Heart left ventricle (tissue), 16 donors: ENCODE measurements around the gene FBXO34. TPM values are rescaled to one million over a fixed set of nuclear protein-coding genes. Genes with fewer than 3 reads are reported as not detected.

Experiments
- ATAC-seq, 4 donors: fragments of 200-7000 bp; cut with Tn5 transposase; one replicate each; pipeline ENCODE4 v1.9.1; 2020 to 2022; ENCODE audit warnings: moderate library complexity in 4 of 4, mild to moderate bottlenecking in 3 of 4, moderate number of reproducible peaks in 1 of 4
- DNase-seq, 5 donors: peaks; one replicate each; pipeline ENCODE4 v3.0.0-alpha.2; 2020
- H3K27ac ChIP-seq, 12 donors: fragments of 200-600 bp; sonication (generic) in 4 of 12; one replicate each; pipeline versions ENCODE4 v1.5.0 to v1.8.0; 2016 to 2022; ENCODE audit warnings: mild to moderate bottlenecking in 2 of 12
- H3K27me3 ChIP-seq, 9 donors: fragments of 200-600 bp; sonication (generic) in 2 of 9; one replicate each; pipeline versions ENCODE4 v1.5.1 to v1.8.0; 2016 to 2022; ENCODE audit warnings: mild to moderate bottlenecking in 3 of 9
- H3K36me3 ChIP-seq, 9 donors: fragments of 200-600 bp; sonication (generic) in 2 of 9; one replicate each; pipeline versions ENCODE4 v1.5.0 to v1.8.0; 2018 to 2022; ENCODE audit warnings: mild to moderate bottlenecking in 2 of 9
- H3K4me1 ChIP-seq, 12 donors: fragments of 200-600 bp; sonication (generic) in 4 of 12; one replicate each; pipeline versions ENCODE4 v1.5.0 to v1.8.0; 2016 to 2022; ENCODE audit warnings: mild to moderate bottlenecking in 3 of 12
- H3K4me3 ChIP-seq, 12 donors: fragments of 200-600 bp; sonication (generic) in 4 of 12; one replicate each; pipeline versions ENCODE4 v1.5.0 to v1.8.0; 2017 to 2022; ENCODE audit warnings: mild to moderate bottlenecking in 9 of 12, moderate library complexity in 4 of 12
- H3K9me3 ChIP-seq, 12 donors: fragments of 200-600 bp; sonication (generic) in 4 of 12; one replicate each; pipeline versions ENCODE4 v1.5.0 to v1.8.0; 2016 to 2022; ENCODE audit warnings: mild to moderate bottlenecking in 1 of 12
- POLR2A ChIP-seq, 2 donors: fragments of 450-650 bp; IDR thresholded peaks; one replicate each; pipeline ENCODE4 v1.6.1; 2017; ENCODE audit warnings: antibody characterized with exemption in 2 of 2, mild to moderate bottlenecking in 2 of 2, moderate library complexity in 2 of 2
- WGBS, 4 donors: extraction: QIAGEN DNeasy Blood & Tissue Kit in 2 of 4; methylation state at CpG; one replicate each; pipeline versions ENCODE4 v1.1.5 to v1.1.7; 2013 to 2018; 5-methylcytosine and 5-hydroxymethylcytosine counted together
- intact Hi-C, 10 donors: fragments of 100-400 bp; cut with DNase I; formaldehyde crosslinking; loops; one replicate each; pipeline versions ENCODE4 v1.11.1 to v1.14.2; 2022
- polyA plus RNA-seq, 2 donors: library from polyadenylated mRNA; stranded (reverse); fragments of 200-250 nt; gene quantifications; one replicate each; pipeline ENCODE4 v1.2.3, GENCODE V29; 2013
- total RNA-seq, 9 donors: library from RNA; depleted of rRNA in 2 of 9; stranded (reverse); fragments of >200 nt in 2 of 9; fragmentation: NEBNext Ultra II Directional in 3 of 9; extraction: Animal tissue kit (Norgen Biotek cat#: 25700) in 3 of 9; gene quantifications; one replicate each; pipeline versions ENCODE4 v1.1.0 to v1.2.4, GENCODE V29; 2016 to 2023
- TF ChIP-seq, protein P1 (sequence below), 12 donors: fragments of 200-600 bp; sonication (generic) in 4 of 12; IDR thresholded peaks; one replicate each; pipeline versions ENCODE4 v1.5.0 to v1.8.0; 2018 to 2022; ENCODE audit warnings: antibody characterized with exemption in 12 of 12, mild to moderate bottlenecking in 5 of 12
- donor health status: ischemic (EF 13 %, LVEDD 7.1; RV severe dilation, severe dysfunction).
- donor health status: healthy with polysubstance abuse.
- donor health status: DM: no; HTN: yes; CAD: no.
- donor health status: DM: no; HTN: no; CAD: no.
- donor health status: ischemic (EF 25% LVEDD 6.9; RV normal size, moderate dysfunction).
- donor health status: ischemic (EF 25% LVEDD 5.7; RV mildly dilated, moderate dysfunction).
- donor health status: healthy.
- donor health status: DM: yes; HTN: yes; CAD: no.
- donor health status: ischemic (EF 35%, LVEDD 5.7; RV mildly dilated, moderate dysfunction).
- donor health status: nonischemic (EF 11% LVEDD 7.7; RV severe dilation, severe dysfunction).
- donor health status: DM: yes; HTN: yes; CAD: no.
- donor health status: PGD.
- donor health status: ischemic (EF 29% LVEDD 5.4; RV normal size, mild dysfunction).
- donor health status: nonischemic (EF 23%, LVEDD 6.1; RV moderate dilation, normal function).

FBXO34 gene
- total and polyA plus RNA-seq, 11 donors = 8.0 to 33.4 (median 21.1) TPM

DNA sequence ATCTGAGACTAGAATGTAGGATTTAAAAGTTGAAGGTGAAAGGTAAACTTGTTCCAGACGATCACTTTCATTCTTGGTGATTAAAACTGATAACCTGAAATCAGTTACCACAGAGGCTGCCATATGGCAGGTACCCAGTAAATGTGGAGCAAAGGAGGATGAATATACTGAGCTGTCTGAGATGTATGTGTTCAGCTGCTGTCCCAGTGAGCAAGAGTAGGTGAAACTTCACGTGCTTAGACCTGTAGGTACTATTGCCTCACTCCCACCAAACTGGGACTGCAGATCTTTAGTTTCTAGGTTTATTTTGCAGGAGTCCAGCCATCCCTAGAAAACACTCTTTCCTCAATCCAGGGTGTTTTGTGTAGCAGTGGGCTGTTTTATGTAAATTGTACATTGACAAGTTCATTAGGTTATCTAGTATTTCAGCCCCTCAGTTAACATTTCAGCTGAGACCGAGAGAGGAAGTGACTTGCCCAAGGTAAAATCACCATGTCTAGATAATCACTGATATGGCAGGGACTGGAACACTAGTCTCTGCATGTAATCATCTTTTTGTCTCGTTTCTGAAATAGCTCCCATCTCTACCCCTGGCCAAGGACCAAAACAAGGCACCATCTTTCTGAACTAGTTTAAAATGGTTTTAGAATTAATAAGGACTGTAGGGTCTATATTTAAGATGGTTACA, 77.7 kb downstream of the FBXO34 start:
- TF ChIP-seq, protein P1, sequence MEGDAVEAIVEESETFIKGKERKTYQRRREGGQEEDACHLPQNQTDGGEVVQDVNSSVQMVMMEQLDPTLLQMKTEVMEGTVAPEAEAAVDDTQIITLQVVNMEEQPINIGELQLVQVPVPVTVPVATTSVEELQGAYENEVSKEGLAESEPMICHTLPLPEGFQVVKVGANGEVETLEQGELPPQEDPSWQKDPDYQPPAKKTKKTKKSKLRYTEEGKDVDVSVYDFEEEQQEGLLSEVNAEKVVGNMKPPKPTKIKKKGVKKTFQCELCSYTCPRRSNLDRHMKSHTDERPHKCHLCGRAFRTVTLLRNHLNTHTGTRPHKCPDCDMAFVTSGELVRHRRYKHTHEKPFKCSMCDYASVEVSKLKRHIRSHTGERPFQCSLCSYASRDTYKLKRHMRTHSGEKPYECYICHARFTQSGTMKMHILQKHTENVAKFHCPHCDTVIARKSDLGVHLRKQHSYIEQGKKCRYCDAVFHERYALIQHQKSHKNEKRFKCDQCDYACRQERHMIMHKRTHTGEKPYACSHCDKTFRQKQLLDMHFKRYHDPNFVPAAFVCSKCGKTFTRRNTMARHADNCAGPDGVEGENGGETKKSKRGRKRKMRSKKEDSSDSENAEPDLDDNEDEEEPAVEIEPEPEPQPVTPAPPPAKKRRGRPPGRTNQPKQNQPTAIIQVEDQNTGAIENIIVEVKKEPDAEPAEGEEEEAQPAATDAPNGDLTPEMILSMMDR (IDR thresholded peaks at IDR 0.05) = no peak
- TF ChIP-seq POLR2A (IDR thresholded peaks at IDR 0.05) = no peak
- 52 to 61% (median 56%) methylated on average over 4 of the region's 4 CpGs for WGBS, 4 donors
- Histone ChIP-seq H3K36me3 (peaks cover 0 to 38% (median 30%) of the 10 kb centered on the region in 9 donors), H3K4me1 (peaks cover 0 to 43% (median 17%) of the 10 kb centered on the region in 12 donors), H3K4me3 (no peak overlapping the region), H3K9me3 (no peaks in the 10 kb centered on the region), H3K27me3 (no peaks in the 10 kb centered on the region), H3K27ac (no peak overlapping the region)
- ATAC-seq (no peak), DNase-seq (no peak)
- intact Hi-C loops = no loop called here

DNA sequence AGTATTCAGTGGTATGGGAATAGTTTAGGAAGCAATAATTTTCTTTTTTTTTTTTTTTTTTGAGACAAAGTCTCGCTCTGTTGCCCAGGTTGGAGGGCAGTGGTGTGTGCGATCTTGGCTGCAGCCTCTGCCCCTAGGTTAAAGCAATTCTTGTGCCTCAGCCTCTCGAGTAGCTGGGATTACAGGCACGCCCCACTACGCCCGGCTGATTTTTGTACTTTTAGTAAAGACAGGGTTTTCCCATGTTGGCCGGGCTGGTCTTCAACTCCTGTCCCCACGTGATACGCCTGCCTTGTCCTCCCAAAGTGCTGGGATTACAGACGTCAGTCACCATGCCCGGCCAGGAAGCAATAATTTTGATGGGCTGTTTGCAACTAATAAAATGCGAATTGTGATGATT, 78.3 kb downstream of the FBXO34 start:
- Histone ChIP-seq H3K36me3 (peaks cover 0 to 43% (median 30%) of the 10 kb centered on the region in 9 donors), H3K4me1 (peaks cover 0 to 38% (median 15%) of the 10 kb centered on the region in 12 donors), H3K27ac (no peak overlapping the region), H3K27me3 (no peaks in the 10 kb centered on the region), H3K4me3 (no peak overlapping the region), H3K9me3 (no peaks in the 10 kb centered on the region)
- 85 to 93% (median 91%) methylated on average over 12 of the region's 12 CpGs for WGBS, 4 donors
- ATAC-seq = no peak
- TF ChIP-seq, protein P1 (IDR thresholded peaks at IDR 0.05) = no peak
- no peak for TF ChIP-seq POLR2A (IDR thresholded peaks at IDR 0.05)
- DNase-seq = no peak
- intact Hi-C loops = no loop called here

DNA sequence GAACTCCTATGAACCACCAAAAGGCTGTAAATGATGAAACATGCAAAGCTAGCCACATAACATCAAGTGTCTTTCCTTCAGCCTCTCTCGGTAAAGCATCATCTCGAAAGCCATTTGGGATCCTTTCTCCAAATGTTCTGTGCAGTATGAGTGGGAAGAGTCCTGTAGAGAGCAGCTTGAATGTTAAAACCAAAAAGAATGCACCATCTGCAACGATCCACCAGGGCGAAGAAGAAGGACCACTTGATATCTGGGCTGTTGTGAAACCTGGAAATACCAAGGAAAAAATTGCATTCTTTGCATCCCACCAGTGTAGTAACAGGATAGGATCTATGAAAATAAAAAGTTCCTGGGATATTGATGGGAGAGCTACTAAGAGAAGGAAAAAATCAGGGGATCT, 79.2 kb downstream of the FBXO34 start:
- H3K27me3 ChIP-seq = no peaks in the 10 kb centered on the region
- no peaks in the 10 kb centered on the region for H3K9me3 ChIP-seq
- TF ChIP-seq POLR2A (IDR thresholded peaks at IDR 0.05) = no peak
- TF ChIP-seq, protein P1 (IDR thresholded peaks at IDR 0.05) = no peak
- WGBS, 4 donors = 90 to 95% (median 93%) methylated on average over 4 of the region's 4 CpGs
- intact Hi-C loops = loop anchor here in 6 of 10 donors (5.0 to 10.0 kb wide), 4 partner anchors 78 to 138 kb away; partner anchors contain the start of gene FBXO34 (in 2 of the 6)
- H3K4me3 ChIP-seq = no peak overlapping the region
- peaks cover 0 to 38% (median 13%) of the 10 kb centered on the region in 12 donors for H3K4me1 ChIP-seq
- peaks cover 0 to 50% (median 30%) of the 10 kb centered on the region in 9 donors for H3K36me3 ChIP-seq
- ATAC-seq (no peak), DNase-seq (no peak)
- H3K27ac ChIP-seq = no peak overlapping the region

DNA sequence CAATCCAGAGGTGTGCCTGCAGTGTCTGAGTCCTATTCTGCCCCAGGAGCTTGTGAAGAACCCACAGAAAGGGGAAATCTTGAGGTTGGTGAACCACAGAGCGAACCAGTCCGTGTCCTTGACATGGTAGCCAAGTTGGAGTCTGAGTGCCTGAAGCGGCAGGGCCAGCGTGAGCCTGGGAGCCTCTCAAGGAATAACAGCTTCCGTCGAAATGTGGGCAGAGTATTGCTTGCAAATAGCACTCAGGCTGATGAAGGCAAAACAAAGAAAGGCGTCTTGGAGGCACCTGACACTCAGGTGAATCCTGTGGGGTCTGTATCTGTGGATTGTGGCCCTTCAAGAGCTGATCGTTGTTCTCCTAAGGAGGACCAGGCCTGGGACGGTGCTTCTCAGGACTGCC, 79.9 kb downstream of the FBXO34 start:
- H3K4me3 ChIP-seq = no peak overlapping the region
- no peak for ATAC-seq
- H3K27me3 ChIP-seq = no peaks in the 10 kb centered on the region
- TF ChIP-seq, protein P1 (IDR thresholded peaks at IDR 0.05) = no peak
- TF ChIP-seq POLR2A (IDR thresholded peaks at IDR 0.05) = no peak
- no peak for DNase-seq
- intact Hi-C loops = loop anchor here in 6 of 10 donors (5.0 to 10.0 kb wide), 4 partner anchors 79 to 139 kb away; partner anchors contain the start of gene FBXO34 (in 2 of the 6)
- 92 to 94% (median 92%) methylated on average over 9 of the region's 9 CpGs for WGBS, 4 donors
- H3K27ac ChIP-seq = no peak overlapping the region
- no peaks in the 10 kb centered on the region for H3K9me3 ChIP-seq
- H3K4me1 ChIP-seq = peaks cover 0 to 36% (median 12%) of the 10 kb centered on the region in 12 donors
- peaks cover 0 to 54% (median 34%) of the 10 kb centered on the region in 9 donors for H3K36me3 ChIP-seq
